AG09309 (cell line): ENCODE measurements around the gene IFITM1.

Experiments
- DNase-seq: peaks from one replicate; pipeline ENCODE4 v3.0.0-alpha.2; 2010; ENCODE audit warnings: low read depth
- H3K4me3 ChIP-seq: 2 replicates; pipeline ENCODE4 v1.5.1; 2011; ENCODE audit warnings: mild to moderate bottlenecking, low read depth, low read length, moderate library complexity; ENCODE audit not compliant: control insufficient read depth
- CTCF ChIP-seq: IDR thresholded peaks from 2 replicates; pipeline ENCODE4 v1.5.1; 2011; ENCODE audit warnings: mild to moderate bottlenecking, low read depth, low read length, inconsistent platforms; ENCODE audit not compliant: insufficient read depth, control insufficient read depth; ENCODE audit errors: missing control alignments

The IFITM1 gene

GRCh38 chr11:299081-299891, 14.6 kb upstream of the IFITM1 start, which contains the start of gene IFITM5:
IFITM5 (minus strand) TSS chr11:299526; CDS start chr11:299490, 36 bp downstream.
- DNase-seq: no peak
- H3K4me3 ChIP-seq: no peak within 1 kb of the TSS
- no peak for TF ChIP-seq CTCF

- peak; percentile 24 for TF ChIP-seq CTCF
- DNase-seq: no peak
- H3K4me3 ChIP-seq: no peak overlapping the region
Observed at GRCh38 chr11:299951-300735, 13.7 kb upstream of the IFITM1 start.

- DNase-seq: no peak
- TF ChIP-seq CTCF: no peak
- no peak overlapping the region for H3K4me3 ChIP-seq
Observed at GRCh38 chr11:303363-303762, 10.5 kb upstream of the IFITM1 start.

- no peak for TF ChIP-seq CTCF
- no peak overlapping the region for H3K4me3 ChIP-seq
- no peak for DNase-seq
Observed at GRCh38 chr11:304061-304506, 9.8 kb upstream of the IFITM1 start.

- H3K4me3 ChIP-seq: no peak overlapping the region
- peak; percentile 55 for DNase-seq
- TF ChIP-seq CTCF: peak; percentile 80
Observed at GRCh38 chr11:304915-305843, 8.7 kb upstream of the IFITM1 start.

GRCh38 chr11:305844-306211, 8.0 kb upstream of the IFITM1 start:
- H3K4me3 ChIP-seq: no peak overlapping the region
- TF ChIP-seq CTCF: no peak
- no peak for DNase-seq
